Measurements from ENCODE around the gene AS3MT.
A peak's percentile ranks its signal among the peaks of the same experiment; 100 is the strongest.
"Not testable (repeated sequence)": the region's sequence is repeated elsewhere in the genome, so short reads cannot be mapped to it uniquely, and the experiment has no call there.

AS3MT gene

DNA sequence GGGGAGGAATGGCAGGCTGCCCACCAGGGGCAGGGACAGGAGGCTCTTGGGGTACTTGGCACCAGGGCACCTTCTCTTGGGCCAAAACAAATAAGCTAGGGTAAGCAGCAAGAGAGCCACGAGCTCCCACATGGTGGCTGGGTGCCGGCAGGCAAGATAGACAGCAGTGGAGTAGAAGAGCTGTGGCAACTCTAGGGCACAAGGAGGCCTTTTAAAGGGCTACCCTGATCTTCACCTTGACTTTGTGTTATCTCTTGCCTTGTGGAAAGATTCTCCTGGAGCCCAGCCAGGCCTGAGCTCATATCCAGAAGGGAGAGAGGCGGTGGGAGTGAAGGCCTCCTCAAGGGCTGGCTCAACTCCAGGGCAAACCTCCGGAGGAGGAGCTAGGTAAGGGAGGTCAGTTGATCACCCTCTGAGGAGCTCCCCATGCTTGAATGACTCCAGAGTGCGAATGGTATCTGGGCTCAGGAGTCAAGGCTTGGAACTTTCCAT is 32.0 kb upstream of the AS3MT start, which contains the start of gene CYP17A1:
Gene CYP17A1 (minus strand): TSS at position 184 of the 492 bp plus-strand sequence. CDS start 52 bp downstream, at position 132.
- Histone ChIP-seq H3K4me3 (ENCODE audit: low read length) (no peak within 1 kb of the TSS), H3K9ac (ENCODE audit: low read depth, low read length) (no peak within 1 kb of the TSS), H3K27ac (ENCODE audit: low read depth, low read length) (no peak within 1 kb of the TSS), H3K36me3 (ENCODE audit: insufficient read depth, low read length) (no peaks in the 10 kb centered on the region), H3K4me1 (ENCODE audit: insufficient read depth, low read length) (no peaks in the 10 kb centered on the region), H3K9me3 (ENCODE audit: insufficient read depth, low read depth, low read length) (peaks cover 7% of the 10 kb centered on the region; the same call in 1 of the 2 replicates), H3K27me3 (ENCODE audit: insufficient read depth, low read length) (no peaks in the 10 kb centered on the region)
- 95% methylated on average over 5 of the region's 5 CpGs for WGBS

DNA sequence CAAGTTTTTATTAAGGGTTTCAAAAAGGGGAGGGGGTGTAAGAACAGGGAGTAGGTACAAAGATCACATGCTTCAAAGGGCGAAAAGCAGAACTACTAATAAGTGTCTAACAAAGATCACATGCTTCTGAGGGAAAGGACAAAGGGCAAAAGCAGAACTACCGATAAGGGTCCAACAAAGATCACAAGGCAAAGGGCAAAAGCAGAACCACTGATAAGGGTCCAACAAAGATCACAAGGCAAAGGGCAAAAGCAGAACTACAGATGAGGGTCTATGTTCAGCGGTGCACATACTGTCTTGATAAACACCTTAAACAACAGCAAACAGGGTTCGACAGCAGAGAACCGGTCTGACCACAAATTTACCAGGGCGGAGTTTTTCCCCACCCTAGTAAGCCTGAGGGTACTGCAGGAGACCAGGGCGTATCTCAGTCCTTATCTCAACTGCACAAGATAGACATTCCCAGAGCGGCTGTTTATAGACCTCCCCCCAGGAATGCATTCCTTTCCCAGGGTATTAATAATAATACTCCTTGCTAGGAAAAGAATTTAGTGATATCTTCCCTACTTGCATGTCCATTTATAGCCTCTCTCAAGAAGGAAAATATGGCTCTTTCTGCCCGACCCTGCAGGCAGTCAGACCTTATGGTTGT is 30.9 kb upstream of the AS3MT start:
- not testable (repeated sequence) for H3K4me3 ChIP-seq (ENCODE audit: low read length); H3K9ac ChIP-seq (ENCODE audit: low read depth, low read length); H3K27ac ChIP-seq (ENCODE audit: low read depth, low read length); H3K4me1 ChIP-seq (ENCODE audit: insufficient read depth, low read length); H3K36me3 ChIP-seq (ENCODE audit: insufficient read depth, low read length); H3K27me3 ChIP-seq (ENCODE audit: insufficient read depth, low read length); H3K9me3 ChIP-seq (ENCODE audit: insufficient read depth, low read depth, low read length)
- 93% methylated on average over 9 of the region's 9 CpGs for WGBS

DNA sequence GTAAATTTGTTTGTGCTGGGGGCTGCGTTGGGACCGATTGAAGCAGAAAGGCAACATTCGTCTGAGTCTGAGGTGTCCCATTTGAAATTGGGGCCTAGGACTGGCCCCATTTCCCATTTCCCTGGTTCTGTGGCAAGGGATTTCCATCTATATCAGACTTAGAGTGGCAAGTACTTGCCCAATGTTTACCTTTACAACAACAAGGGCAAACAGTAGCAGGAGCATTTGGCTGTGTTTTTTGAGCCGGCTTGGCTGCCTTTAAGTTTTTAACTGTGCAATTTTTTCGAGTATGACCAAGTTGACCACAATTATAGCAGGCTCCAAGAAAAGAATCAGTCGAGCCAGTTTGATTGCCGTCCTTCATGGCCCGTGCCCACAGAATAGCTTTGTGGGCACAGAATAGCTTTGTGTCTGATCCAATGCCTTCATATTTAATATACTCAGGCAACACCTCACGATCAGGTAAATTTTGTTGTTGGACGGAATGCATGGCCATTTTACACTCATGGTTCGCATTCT is 27.4 kb upstream of the AS3MT start:
- Histone ChIP-seq H3K27ac (ENCODE audit: low read depth, low read length) (no peak overlapping the region), H3K36me3 (ENCODE audit: insufficient read depth, low read length) (no peaks in the 10 kb centered on the region), H3K4me3 (ENCODE audit: low read length) (no peak overlapping the region), H3K27me3 (ENCODE audit: insufficient read depth, low read length) (no peaks in the 10 kb centered on the region), H3K9me3 (ENCODE audit: insufficient read depth, low read depth, low read length) (peaks cover 7% of the 10 kb centered on the region; the same call in 1 of the 2 replicates), H3K9ac (ENCODE audit: low read depth, low read length) (no peak overlapping the region), H3K4me1 (ENCODE audit: insufficient read depth, low read length) (no peaks in the 10 kb centered on the region)
- WGBS: 94% methylated on average over 11 of the region's 11 CpGs

DNA sequence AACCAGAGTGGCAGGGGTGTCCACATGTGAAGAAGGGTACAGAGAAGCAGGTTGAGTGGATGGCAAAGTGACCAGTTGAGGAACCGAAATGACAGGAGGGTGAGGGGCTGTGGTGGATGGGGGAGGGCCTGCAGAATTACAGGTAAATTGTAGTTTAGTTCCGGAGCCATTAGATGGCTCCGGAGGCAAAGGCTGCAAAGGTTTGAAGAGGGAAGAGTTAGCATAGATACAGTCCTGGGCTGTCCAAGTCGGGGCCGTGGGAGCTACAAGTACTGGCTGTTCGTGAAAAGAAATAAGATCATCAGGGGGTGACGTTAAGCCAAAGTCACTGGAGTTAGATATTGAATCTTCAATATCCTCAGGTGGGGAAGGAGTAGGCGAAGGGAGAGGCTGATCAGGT is 26.1 kb upstream of the AS3MT start:
- not testable (repeated sequence) for H3K4me3 ChIP-seq (ENCODE audit: low read length); H3K4me1 ChIP-seq (ENCODE audit: insufficient read depth, low read length); H3K27me3 ChIP-seq (ENCODE audit: insufficient read depth, low read length); H3K9ac ChIP-seq (ENCODE audit: low read depth, low read length); H3K36me3 ChIP-seq (ENCODE audit: insufficient read depth, low read length); H3K9me3 ChIP-seq (ENCODE audit: insufficient read depth, low read depth, low read length); H3K27ac ChIP-seq (ENCODE audit: low read depth, low read length)
- 64% methylated on average over 8 of the region's 8 CpGs for WGBS

DNA sequence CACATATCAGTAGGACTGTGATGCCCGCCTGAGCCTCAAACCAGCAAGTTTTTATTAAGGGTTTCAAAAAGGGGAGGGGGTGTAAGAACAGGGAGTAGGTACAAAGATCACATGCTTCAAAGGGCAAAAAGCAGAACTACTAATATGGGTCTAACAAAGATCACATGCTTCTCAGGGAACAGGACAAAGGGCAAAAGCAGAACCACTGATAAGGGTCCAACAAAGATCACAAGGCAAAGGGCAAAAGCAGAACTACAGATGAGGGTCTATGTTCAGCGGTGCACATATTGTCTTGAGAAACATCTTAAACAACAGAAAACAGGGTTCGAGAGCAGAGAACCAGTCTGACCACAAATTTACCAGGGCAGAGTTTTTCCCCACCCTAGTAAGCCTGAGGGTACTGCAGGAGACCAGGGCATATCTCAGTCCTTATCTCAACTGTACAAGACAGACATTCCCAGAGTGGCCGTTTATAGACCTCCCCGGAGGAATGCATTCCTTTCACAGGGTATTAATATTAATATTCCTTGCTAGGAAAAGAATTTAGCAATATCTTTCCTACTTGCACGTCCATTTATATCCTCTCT is 25.0 kb upstream of the AS3MT start:
- not testable (repeated sequence) for H3K9me3 ChIP-seq (ENCODE audit: insufficient read depth, low read depth, low read length); H3K4me1 ChIP-seq (ENCODE audit: insufficient read depth, low read length); H3K27me3 ChIP-seq (ENCODE audit: insufficient read depth, low read length); H3K27ac ChIP-seq (ENCODE audit: low read depth, low read length); H3K4me3 ChIP-seq (ENCODE audit: low read length); H3K9ac ChIP-seq (ENCODE audit: low read depth, low read length); H3K36me3 ChIP-seq (ENCODE audit: insufficient read depth, low read length)
- 94% methylated on average over 5 of the region's 6 CpGs for WGBS

DNA sequence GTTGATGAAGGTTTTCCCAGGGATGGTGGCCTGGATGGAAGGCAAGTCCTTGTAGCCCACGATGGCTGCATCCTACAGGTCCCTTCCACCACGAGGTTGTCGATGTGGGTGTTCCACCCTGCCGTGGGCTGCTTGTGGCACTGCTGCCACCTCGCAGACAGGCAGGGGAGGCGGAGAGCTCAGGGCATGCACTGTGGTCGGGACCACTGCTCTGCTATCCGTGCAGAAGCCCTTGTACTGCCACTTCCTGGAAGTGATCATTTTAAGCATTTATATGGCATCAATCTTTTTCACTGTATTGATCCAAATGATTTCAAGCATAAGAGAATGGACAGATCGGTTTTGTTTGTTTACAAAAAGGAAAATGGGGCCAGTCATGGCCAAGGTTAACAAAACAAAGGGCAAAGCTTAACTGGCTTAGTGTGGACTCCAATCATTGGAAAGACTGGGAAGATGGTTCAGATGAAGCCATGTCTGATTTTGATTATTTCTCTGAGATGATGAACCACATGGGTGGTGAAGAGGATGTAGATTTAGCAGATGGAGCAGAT is 23.8 kb upstream of the AS3MT start:
- H3K4me1 ChIP-seq (ENCODE audit: insufficient read depth, low read length): no peaks in the 10 kb centered on the region
- H3K9ac ChIP-seq (ENCODE audit: low read depth, low read length): no peak overlapping the region
- no peak overlapping the region for H3K27ac ChIP-seq (ENCODE audit: low read depth, low read length)
- no peak overlapping the region for H3K4me3 ChIP-seq (ENCODE audit: low read length)
- no peaks in the 10 kb centered on the region; the same call in 1 of the 2 replicates for H3K9me3 ChIP-seq (ENCODE audit: insufficient read depth, low read depth, low read length)
- 91% methylated on average over 9 of the region's 9 CpGs for WGBS
- H3K36me3 ChIP-seq (ENCODE audit: insufficient read depth, low read length): no peaks in the 10 kb centered on the region
- no peaks in the 10 kb centered on the region for H3K27me3 ChIP-seq (ENCODE audit: insufficient read depth, low read length)

DNA sequence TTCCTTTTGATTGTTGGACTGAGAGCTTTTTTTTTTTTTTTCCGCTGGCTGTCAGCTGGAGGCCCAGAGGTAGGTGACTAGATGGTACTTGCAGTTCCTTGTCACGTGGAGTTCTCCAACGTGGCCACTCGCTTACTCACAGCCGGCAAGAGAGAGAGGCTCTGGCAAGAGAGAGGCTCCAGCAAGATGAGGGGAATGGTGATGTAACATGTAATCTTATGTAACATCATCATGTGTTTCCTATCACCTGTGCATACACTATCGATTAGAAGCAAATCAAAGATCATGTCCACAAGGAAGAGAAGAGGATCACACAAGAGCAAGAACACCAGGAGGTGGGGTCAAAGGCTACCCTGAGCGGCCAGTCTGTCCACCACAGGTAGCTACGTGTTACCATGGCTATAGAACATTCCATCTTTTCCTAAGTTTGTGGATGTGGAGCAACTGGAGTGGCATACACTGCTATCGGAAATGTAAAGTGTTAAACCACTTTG is 19.2 kb upstream of the AS3MT start:
- Histone ChIP-seq H3K4me3 (ENCODE audit: low read length) (no peak overlapping the region), H3K36me3 (ENCODE audit: insufficient read depth, low read length) (no peaks in the 10 kb centered on the region), H3K9ac (ENCODE audit: low read depth, low read length) (no peak overlapping the region), H3K27me3 (ENCODE audit: insufficient read depth, low read length) (no peaks in the 10 kb centered on the region), H3K4me1 (ENCODE audit: insufficient read depth, low read length) (no peaks in the 10 kb centered on the region), H3K9me3 (ENCODE audit: insufficient read depth, low read depth, low read length) (no peaks in the 10 kb centered on the region; the same call in 1 of the 2 replicates), H3K27ac (ENCODE audit: low read depth, low read length) (no peak overlapping the region)
- WGBS: 85% methylated on average over 9 of the region's 9 CpGs

DNA sequence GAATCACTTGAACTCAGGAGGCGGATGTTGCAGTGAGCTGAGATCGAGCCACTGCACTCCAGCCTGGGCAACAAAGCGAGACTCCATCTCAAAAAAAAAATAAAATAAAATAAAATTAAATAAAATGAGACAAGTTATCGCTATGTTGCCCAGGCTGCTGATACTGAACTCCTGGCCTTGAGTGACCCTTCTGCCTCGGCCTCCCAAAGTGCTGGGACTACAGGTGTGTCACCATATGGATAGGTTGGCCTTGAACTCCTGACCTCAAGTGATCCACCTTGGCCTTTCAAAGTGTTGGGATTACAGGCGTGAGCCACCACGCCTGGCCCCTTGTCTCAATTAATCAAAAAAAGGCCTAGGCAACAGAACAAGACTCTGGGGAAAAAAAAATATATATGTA is 16.0 kb upstream of the AS3MT start:
- H3K27me3 ChIP-seq (ENCODE audit: insufficient read depth, low read length); H3K36me3 ChIP-seq (ENCODE audit: insufficient read depth, low read length); H3K4me3 ChIP-seq (ENCODE audit: low read length); H3K9ac ChIP-seq (ENCODE audit: low read depth, low read length); H3K27ac ChIP-seq (ENCODE audit: low read depth, low read length); H3K9me3 ChIP-seq (ENCODE audit: insufficient read depth, low read depth, low read length): not testable (repeated sequence)
- WGBS: 99% methylated on average over 6 of the region's 7 CpGs
- H3K4me1 ChIP-seq (ENCODE audit: insufficient read depth, low read length): peaks cover 12% of the 10 kb centered on the region

DNA sequence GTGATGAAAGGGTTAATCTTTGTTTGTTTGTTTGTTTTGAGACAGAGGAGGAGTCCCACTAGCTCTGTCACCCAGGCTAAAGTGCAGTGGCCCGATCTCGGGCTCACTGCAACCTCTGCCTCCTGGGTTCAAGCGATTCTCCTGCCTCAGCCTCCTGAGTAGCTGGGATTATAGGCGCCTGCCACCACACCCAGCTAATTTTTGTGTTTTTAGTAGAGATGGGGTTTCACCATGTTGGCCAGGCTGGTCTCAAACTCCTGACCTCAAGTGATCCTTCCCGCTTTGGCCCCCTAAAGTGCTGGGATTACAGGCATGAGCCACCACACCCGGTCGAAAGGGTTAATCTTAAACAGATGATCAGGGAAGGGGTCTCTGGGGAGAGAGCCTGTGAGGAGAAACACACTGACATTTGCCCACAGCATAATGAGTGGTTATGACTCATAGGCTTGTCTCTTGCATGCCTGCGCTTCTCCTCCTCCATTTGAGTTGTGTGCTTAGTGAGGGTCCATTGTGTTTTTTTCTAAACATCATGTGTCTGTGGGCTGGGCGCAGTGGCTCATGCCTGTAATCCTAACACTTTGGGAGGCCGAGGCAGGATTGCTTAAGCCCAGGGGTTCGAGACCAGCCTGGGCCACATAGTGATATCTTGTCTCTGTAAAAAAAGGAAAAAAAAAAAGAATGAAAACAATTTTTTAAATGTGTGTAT is 13.4 kb upstream of the AS3MT start:
- 62% methylated on average over 10 of the region's 11 CpGs for WGBS
- H3K27ac ChIP-seq (ENCODE audit: low read depth, low read length); H3K4me3 ChIP-seq (ENCODE audit: low read length): not testable (repeated sequence)

DNA sequence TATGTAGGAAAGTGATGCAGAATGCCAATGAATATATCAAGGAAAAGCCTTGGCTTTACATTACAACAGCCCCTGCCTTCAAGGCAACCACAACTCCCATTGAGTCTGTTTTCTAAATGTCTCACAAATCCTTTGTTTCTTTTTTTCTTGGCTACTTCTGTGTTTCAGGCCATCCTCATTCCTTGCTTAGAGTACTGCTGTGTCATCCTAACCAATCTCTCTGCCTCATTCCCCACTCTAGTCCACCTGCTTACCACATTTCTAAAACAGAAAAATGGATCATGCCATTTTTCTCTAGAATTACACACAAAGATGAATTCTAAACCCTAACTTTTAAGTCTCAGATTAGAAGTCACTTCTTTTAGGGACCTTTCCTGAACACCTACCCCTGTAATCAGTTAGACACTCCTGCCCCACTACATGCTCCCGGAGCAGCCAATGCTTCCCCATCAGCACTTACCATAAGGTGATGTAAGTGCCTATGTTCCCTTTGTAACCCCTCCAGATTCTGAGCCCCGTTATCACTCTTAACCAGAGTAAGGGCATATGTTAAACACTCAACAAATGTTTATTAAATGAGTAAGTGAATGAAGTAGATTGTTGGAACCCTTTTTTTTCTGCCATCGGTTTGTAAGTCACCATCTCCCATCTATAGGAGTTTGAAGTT is 12.4 kb upstream of the AS3MT start:
- 78% methylated on average over 2 of the region's 3 CpGs for WGBS
- no peak overlapping the region for H3K4me3 ChIP-seq (ENCODE audit: low read length)
- peaks cover 12% of the 10 kb centered on the region for H3K4me1 ChIP-seq (ENCODE audit: insufficient read depth, low read length)
- H3K36me3 ChIP-seq (ENCODE audit: insufficient read depth, low read length): peaks cover 4% of the 10 kb centered on the region; the same call in 1 of the 2 replicates
- H3K27ac ChIP-seq (ENCODE audit: low read depth, low read length): peak overlapping the region; percentile 3; the same call in 1 of the 2 replicates
- H3K9ac ChIP-seq (ENCODE audit: low read depth, low read length): peak overlapping the region; percentile 21; the same call in 1 of the 2 replicates
- H3K9me3 ChIP-seq (ENCODE audit: insufficient read depth, low read depth, low read length): no peaks in the 10 kb centered on the region
- H3K27me3 ChIP-seq (ENCODE audit: insufficient read depth, low read length): no peaks in the 10 kb centered on the region

More for the DNA sequence above, 13.4 kb upstream of the AS3MT start:
- not testable (repeated sequence) for H3K36me3 ChIP-seq (ENCODE audit: insufficient read depth, low read length); H3K27me3 ChIP-seq (ENCODE audit: insufficient read depth, low read length); H3K9ac ChIP-seq (ENCODE audit: low read depth, low read length); H3K9me3 ChIP-seq (ENCODE audit: insufficient read depth, low read depth, low read length)
- peaks cover 12% of the 10 kb centered on the region for H3K4me1 ChIP-seq (ENCODE audit: insufficient read depth, low read length)

Measured in HUES64 (cell line).